ENCODE measurements around the gene RELA. TPM values are rescaled to one million over a fixed set of nuclear protein-coding genes. Genes with fewer than 3 reads are reported as not detected.

RELA gene
- total RNA-seq, 1 experiment from 2014 or later = 35.1 TPM

DNA sequence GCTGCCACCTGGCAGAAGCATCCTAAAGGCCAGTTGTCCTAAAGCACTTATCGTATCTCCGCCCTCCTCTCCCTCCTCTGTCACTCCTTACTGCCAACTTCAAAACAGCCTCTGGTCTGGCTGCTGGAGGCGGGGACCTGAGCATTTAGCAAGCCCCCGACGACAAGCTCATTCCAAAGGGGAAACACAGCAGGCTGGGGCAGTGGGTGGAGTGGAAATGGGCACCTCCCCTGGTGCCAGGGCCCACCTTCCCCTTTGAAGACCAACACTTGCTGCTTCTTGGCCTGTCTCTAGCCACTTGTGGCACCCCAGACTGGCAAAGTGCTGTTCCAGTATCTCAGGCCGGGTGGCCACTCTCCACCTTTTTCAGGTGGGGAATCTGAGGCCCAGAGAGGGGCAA lies 52.3 kb downstream of the RELA start (continued):
- TF ChIP-seq ELF4 (CRISPR knock-in tag; IDR thresholded peaks at IDR 0.05; ENCODE audit: low read depth) (no peak), ZNF423 (CRISPR knock-in tag; IDR thresholded peaks at IDR 0.05) (no peak), ZNF263 (CRISPR knock-in tag; IDR thresholded peaks at IDR 0.05; ENCODE audit: low read depth) (no peak), ZNF416 (CRISPR knock-in tag; IDR thresholded peaks at IDR 0.05) (no peak), SP1 (CRISPR knock-in tag; conservative IDR thresholded peaks at IDR 0.05) (no peak)

- DNase-seq (ENCODE audit: low spot score) (no peak), ATAC-seq (no peak)
- Mint-ChIP-seq H3K27me3 (ENCODE audit: low read depth) (no peaks in the 10 kb centered on the region; the same call in 1 of the 2 replicates), H3K27ac (peak overlapping the region; percentile 57; the same call in 1 of the 2 replicates), H3K9me3 (no peaks in the 10 kb centered on the region), H3K4me1 (peaks cover 29% of the 10 kb centered on the region), H3K4me3 (no peak overlapping the region), H3K36me3 (peaks cover 6% of the 10 kb centered on the region)
- CTCF ChIA-PET = interaction anchor here (1.1 to 16.2 kb wide), 2 partner anchors 19 to 69 kb away, joined by 3 to 311 read pairs; partner anchors contain the start of gene KCNK7
- TF ChIP-seq GTF2I (CRISPR knock-in tag; conservative IDR thresholded peaks at IDR 0.05) (no peak), ETV6 (CRISPR knock-in tag; IDR thresholded peaks at IDR 0.05) (no peak), MLX (CRISPR knock-in tag; IDR thresholded peaks at IDR 0.05) (no peak), IRF2 (CRISPR knock-in tag; IDR thresholded peaks at IDR 0.05; ENCODE audit: borderline replicate concordance, low read depth) (no peak), ZNF281 (CRISPR knock-in tag; IDR thresholded peaks at IDR 0.05) (no peak)
- POLR2A ChIA-PET = no interaction called here
Measured at GRCh38 chr11:65609665-65610064, 53.1 kb downstream of the RELA start.

DNA sequence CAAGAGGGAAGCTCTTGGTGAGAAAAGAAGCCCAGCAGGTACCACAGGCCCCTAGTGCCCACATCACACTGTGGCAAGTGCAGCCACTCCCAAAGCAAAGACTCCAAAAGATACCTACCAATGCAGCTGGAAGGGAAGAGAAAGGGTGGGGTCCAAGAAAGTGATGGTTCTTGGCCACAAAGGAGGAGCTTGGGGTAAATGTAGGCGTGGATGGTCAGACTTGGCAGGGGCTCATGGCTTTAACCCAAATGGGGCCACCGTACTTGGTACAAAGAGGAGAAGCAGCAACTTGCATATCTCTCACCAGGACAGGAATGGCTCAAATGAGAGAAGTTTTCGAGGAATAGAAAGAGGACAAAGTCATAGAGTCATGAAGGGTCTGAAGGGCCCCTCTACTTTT lies 53.5 kb downstream of the RELA start:
- no peak for DNase-seq (ENCODE audit: low spot score)
- Mint-ChIP-seq H3K27ac (no peak overlapping the region), H3K27me3 (ENCODE audit: low read depth) (no peaks in the 10 kb centered on the region; the same call in 1 of the 2 replicates), H3K4me1 (peaks cover 29% of the 10 kb centered on the region), H3K36me3 (peaks cover 6% of the 10 kb centered on the region), H3K4me3 (no peak overlapping the region), H3K9me3 (no peaks in the 10 kb centered on the region)
- POLR2A ChIA-PET = no interaction called here
- no peak for TF ChIP-seq PRRX2 (CRISPR knock-in tag; IDR thresholded peaks at IDR 0.05)
- no peak for TF ChIP-seq ATF6 (CRISPR knock-in tag; IDR thresholded peaks at IDR 0.05)
- no peak for TF ChIP-seq GTF2I (CRISPR knock-in tag; conservative IDR thresholded peaks at IDR 0.05)
- no peak for TF ChIP-seq TEAD4 (CRISPR knock-in tag; IDR thresholded peaks at IDR 0.05)
- no peak for TF ChIP-seq RELA (CRISPR knock-in tag; IDR thresholded peaks at IDR 0.05; ENCODE audit: borderline replicate concordance)
- no peak for TF ChIP-seq NR2C2 (CRISPR knock-in tag; IDR thresholded peaks at IDR 0.05)
- TF ChIP-seq ZNF138 (CRISPR knock-in tag; conservative IDR thresholded peaks at IDR 0.05) = no peak
- TF ChIP-seq ETV6 (CRISPR knock-in tag; IDR thresholded peaks at IDR 0.05) = no peak
- TF ChIP-seq CREB1 (CRISPR knock-in tag; IDR thresholded peaks at IDR 0.05) = no peak
- no peak for TF ChIP-seq GRHL2 (CRISPR knock-in tag; IDR thresholded peaks at IDR 0.05; ENCODE audit: insufficient replicate concordance, severe bottlenecking)
- TF ChIP-seq CTCF (IDR thresholded peaks at IDR 0.05) = no peak
- no peak for TF ChIP-seq ZNF263 (CRISPR knock-in tag; IDR thresholded peaks at IDR 0.05; ENCODE audit: low read depth)
- TF ChIP-seq ATF2 (CRISPR knock-in tag; IDR thresholded peaks at IDR 0.05; ENCODE audit: borderline replicate concordance, low read depth) = no peak
- no peak for TF ChIP-seq IRF2 (CRISPR knock-in tag; IDR thresholded peaks at IDR 0.05; ENCODE audit: borderline replicate concordance, low read depth)
- TF ChIP-seq ZSCAN18 (CRISPR knock-in tag; IDR thresholded peaks at IDR 0.05) = no peak
- TF ChIP-seq HMGA2 (CRISPR knock-in tag; IDR thresholded peaks at IDR 0.05) = no peak
- CTCF ChIA-PET = interaction anchor here (1.1 to 16.2 kb wide), 2 partner anchors 18 to 68 kb away, joined by 3 to 311 read pairs; partner anchors contain the start of gene KCNK7
- ATAC-seq = no peak

Data from WTC11 (cell line).